Fibroblast of mammary gland (primary cell): Measurements from ENCODE around the gene KLRF2.

Source experiments
- DNase-seq: peaks from one replicate; pipeline ENCODE4 v3.0.0-alpha.2; 2010; ENCODE audit warnings: low read depth
- H3K4me3 ChIP-seq: 2 replicates; pipeline ENCODE4 v1.5.1; 2011; ENCODE audit warnings: low read depth, mild to moderate bottlenecking, low read length, moderate library complexity; ENCODE audit not compliant: control insufficient read depth
- TF ChIP-seq, protein P1 (sequence below): conservative IDR thresholded peaks from 2 replicates; pipeline ENCODE4 v1.5.1; 2011; ENCODE audit warnings: low read depth, low read length, inconsistent platforms; ENCODE audit not compliant: control insufficient read depth, insufficient read depth

Gene KLRF2

DNA sequence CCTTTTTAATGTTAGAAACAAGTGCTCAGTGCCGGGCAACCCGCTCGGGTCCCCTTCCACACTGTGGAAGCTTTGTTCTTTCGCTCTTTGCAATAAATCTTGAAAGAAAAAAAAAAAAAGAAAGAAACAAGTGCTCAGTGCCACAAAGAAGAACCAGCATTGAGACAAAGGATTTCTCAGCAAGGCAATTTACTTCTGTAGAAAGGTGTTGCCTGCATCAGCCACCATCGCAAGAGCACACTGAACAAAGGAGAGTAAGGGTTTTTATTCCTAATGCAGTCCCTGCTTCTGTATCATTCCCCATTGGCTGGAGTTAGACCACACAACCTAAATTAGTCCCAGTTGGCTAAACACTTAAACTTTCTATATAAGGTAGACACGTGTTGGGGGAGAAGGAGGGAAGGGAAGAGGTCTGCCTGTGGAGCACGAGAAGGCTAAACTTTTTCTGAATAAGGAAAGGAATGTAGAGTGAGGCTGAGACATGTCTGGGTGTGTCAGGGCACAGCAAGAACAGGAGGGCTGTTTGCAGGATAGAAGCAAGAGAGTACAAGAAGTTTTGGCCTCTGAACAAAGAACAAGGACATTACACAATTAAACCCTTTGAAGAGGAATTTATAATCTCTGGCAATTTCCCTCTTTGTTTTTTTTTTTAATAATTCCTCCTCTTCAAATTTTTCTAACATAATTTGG is 21.4 kb downstream of the KLRF2 start:
- H3K4me3 ChIP-seq = no peak overlapping the region
- TF ChIP-seq, protein P1, sequence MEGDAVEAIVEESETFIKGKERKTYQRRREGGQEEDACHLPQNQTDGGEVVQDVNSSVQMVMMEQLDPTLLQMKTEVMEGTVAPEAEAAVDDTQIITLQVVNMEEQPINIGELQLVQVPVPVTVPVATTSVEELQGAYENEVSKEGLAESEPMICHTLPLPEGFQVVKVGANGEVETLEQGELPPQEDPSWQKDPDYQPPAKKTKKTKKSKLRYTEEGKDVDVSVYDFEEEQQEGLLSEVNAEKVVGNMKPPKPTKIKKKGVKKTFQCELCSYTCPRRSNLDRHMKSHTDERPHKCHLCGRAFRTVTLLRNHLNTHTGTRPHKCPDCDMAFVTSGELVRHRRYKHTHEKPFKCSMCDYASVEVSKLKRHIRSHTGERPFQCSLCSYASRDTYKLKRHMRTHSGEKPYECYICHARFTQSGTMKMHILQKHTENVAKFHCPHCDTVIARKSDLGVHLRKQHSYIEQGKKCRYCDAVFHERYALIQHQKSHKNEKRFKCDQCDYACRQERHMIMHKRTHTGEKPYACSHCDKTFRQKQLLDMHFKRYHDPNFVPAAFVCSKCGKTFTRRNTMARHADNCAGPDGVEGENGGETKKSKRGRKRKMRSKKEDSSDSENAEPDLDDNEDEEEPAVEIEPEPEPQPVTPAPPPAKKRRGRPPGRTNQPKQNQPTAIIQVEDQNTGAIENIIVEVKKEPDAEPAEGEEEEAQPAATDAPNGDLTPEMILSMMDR = no peak
- DNase-seq = no peak

GRCh38 chr12:9906873-9907272 is 25.6 kb downstream of the KLRF2 start:
- TF ChIP-seq, protein P1 = no peak
- peak; percentile 2 for DNase-seq
- H3K4me3 ChIP-seq = no peak overlapping the region

DNA sequence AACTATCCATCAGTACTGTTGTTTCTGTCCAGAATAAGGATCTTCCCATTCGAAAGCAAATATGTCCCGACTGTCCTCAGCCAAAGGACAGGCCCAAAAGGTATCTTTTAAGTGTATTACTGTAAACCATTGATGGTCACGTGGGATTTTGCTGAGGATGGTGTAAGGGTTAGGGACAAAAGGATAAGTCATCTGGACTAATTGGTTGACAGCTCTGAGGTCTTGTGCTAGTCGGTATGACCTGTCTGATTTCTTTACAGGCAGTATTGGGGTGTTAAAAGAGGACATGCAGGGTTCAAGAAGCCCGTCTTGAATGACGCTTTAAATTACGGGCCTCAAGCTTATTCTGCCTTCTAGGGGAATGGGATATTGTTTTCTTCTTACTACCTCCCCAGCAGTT is 26.5 kb downstream of the KLRF2 start:
- no peak for DNase-seq
- H3K4me3 ChIP-seq = no peak overlapping the region
- TF ChIP-seq, protein P1 = no peak

DNA sequence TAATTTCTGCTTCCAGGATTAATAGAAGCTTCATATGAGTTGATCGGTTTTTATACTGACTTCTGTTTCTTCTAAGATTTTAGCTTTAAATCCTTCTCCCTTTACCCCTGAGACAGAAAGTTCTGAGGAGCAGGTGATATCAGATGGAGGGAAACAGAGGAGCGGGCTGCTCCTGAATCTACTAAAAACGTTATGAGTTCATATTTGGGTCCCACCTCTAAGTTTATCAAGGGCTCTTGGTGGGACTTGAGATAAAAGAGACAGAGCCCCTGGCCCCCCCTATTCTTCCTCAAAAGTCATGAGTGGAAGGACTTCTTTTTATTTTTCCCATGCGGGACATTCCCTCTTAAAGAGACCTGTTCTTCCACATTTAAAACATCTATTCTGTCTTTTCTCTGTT is 27.1 kb downstream of the KLRF2 start:
- no peak overlapping the region for H3K4me3 ChIP-seq
- TF ChIP-seq, protein P1 = no peak
- no peak for DNase-seq

GRCh38 chr12:9909724-9910123 is 28.4 kb downstream of the KLRF2 start:
- TF ChIP-seq, protein P1 = no peak
- no peak overlapping the region for H3K4me3 ChIP-seq
- DNase-seq = no peak

- TF ChIP-seq, protein P1 = no peak
- DNase-seq = peak; percentile 60
- no peak overlapping the region for H3K4me3 ChIP-seq
Observed at GRCh38 chr12:9910716-9911421, 29.6 kb downstream of the KLRF2 start.
